GM21737 (cell line): ENCODE results near the gene ANKRD2.

ENCODE experiments used
- ATAC-seq: cut with Tn5 transposase; IDR thresholded peaks from one replicate; pipeline ENCODE4 v1.9.1; 2021; ENCODE audit warnings: mild to moderate bottlenecking, moderate library complexity; ENCODE audit not compliant: unreplicated experiment

Gene ANKRD2

GRCh38 chr10:97632949-97633884, 60.6 kb downstream of the ANKRD2 start, which contains the start of gene MORN4:
TSS of gene MORN4 (minus strand) at chr10:97633500. CDS start at chr10:97619653, 13,847 bp downstream.
- peak; percentile 93 for ATAC-seq
